K562 (cell line): ENCODE measurements around the gene NAGLU. TPM values are rescaled to one million over a fixed set of nuclear protein-coding genes. Genes with fewer than 3 reads are reported as not detected.

Experiments
- ATAC-seq: fragments of 200-7000 bp; cut with Tn5 transposase; 3 replicates; pipeline ENCODE4 v1.9.1; 2020; ENCODE audit warnings: moderate library complexity
- BruUV-seq: library from RNA; stranded (reverse); fragments of 400-500 nt; replicated peaks from 2 replicates; lab custom pipeline; 2021; lab: Mats Ljungman, UMichigan
- CTCF ChIA-PET: fragments of 300-600 bp; formaldehyde crosslinking; extraction: SDS; loops from one replicate; lab custom pipeline; 2021; ENCODE audit warnings: low intra/inter-chr PET ratio; lab: Yijun Ruan, JAX
- POLR2A ChIA-PET: fragments of 300-600, 350-650 bp; sonication (Branson Sonifier 250); formaldehyde crosslinking; extraction: SDS; loops from one replicate; lab custom pipeline; 2021; ENCODE audit warnings: antibody characterized with exemption, inconsistent platforms; lab: Yijun Ruan, JAX
- DNase-seq, 4 experiments: peaks; one replicate each; pipeline versions ENCODE4 v3.0.0 to v3.0.0-alpha.2; 2011 to 2018; ENCODE audit warnings: low spot score in 3 of 4, mixed read lengths in 3 of 4; ENCODE audit errors: extremely low read depth in 1 of 4
- FAIRE-seq: peaks from 2 replicates; lab custom pipeline; 2011; peaks lifted over from hg19 to GRCh38; lab: Jason Lieb, UNC
- H2AFZ ChIP-seq: 2 replicates; pipeline ENCODE4 v1.6.0; 2011; ENCODE audit warnings: low read depth, low read length, control low read depth, inconsistent platforms
- H3K27ac ChIP-seq: fragments of 200-600 bp; 3 replicates; pipeline ENCODE4 v1.8.0; 2011; ENCODE audit warnings: low read depth, mild to moderate bottlenecking, control low read depth, inconsistent platforms, low read length, moderate library complexity, mixed read lengths; ENCODE audit errors: extremely low read depth
- H3K27me3 ChIP-seq, 2 experiments: fragments of 300-600 bp in 1 of 2; 2 replicates in 1 of 2; 3 replicates in 1 of 2; pipeline versions ENCODE4 v1.6.0 to v1.8.0; 2011; ENCODE audit warnings: inconsistent platforms in 2 of 2, low read length in 2 of 2, mild to moderate bottlenecking in 1 of 2, mixed read lengths in 1 of 2, moderate library complexity in 1 of 2; ENCODE audit not compliant: control insufficient read depth in 2 of 2, insufficient read depth in 2 of 2
- H3K36me3 ChIP-seq: fragments of 300-600 bp; 3 replicates; pipeline ENCODE4 v1.8.0; 2011; ENCODE audit warnings: mild to moderate bottlenecking, low read length, inconsistent platforms; ENCODE audit not compliant: control insufficient read depth, insufficient read depth
- H3K4me1 ChIP-seq, 2 experiments: fragments of 200-600 bp in 1 of 2; replicated peaks in 1 of 2; 2 replicates in 1 of 2; 3 replicates in 1 of 2; pipeline versions ENCODE4 v1.5.1 to v1.8.0; 2011; ENCODE audit warnings: inconsistent platforms in 2 of 2, low read length in 2 of 2, mild to moderate bottlenecking in 1 of 2, mixed read lengths in 1 of 2, moderate library complexity in 1 of 2; ENCODE audit not compliant: control insufficient read depth in 2 of 2, insufficient read depth in 2 of 2
- H3K4me2 ChIP-seq: 2 replicates; pipeline ENCODE4 v1.6.1; 2011; ENCODE audit warnings: low read length, control low read depth, inconsistent platforms, mixed read lengths; ENCODE audit not compliant: insufficient read depth
- H3K4me3 ChIP-seq: fragments of 200-600 bp; sonication (generic), shearing (Covaris generic); 2 replicates; pipeline ENCODE4 v1.5.1; 2016; ENCODE audit warnings: control low read depth, inconsistent platforms
- H3K79me2 ChIP-seq: fragments of 200-600 bp; 3 replicates; pipeline ENCODE4 v1.8.0; 2011; ENCODE audit warnings: low read length, inconsistent platforms; ENCODE audit not compliant: control insufficient read depth, insufficient read depth
- H3K9ac ChIP-seq, 2 experiments: 2 replicates each; pipeline versions ENCODE4 v1.6.0 to v1.6.1; 2011; ENCODE audit warnings: low read depth in 2 of 2, low read length in 2 of 2, control low read depth in 1 of 2, inconsistent platforms in 1 of 2, mild to moderate bottlenecking in 1 of 2, mixed read lengths in 1 of 2; ENCODE audit not compliant: insufficient read depth in 1 of 2
- H3K9me1 ChIP-seq: one replicate; pipeline ENCODE4 v1.6.0; 2011; ENCODE audit warnings: inconsistent platforms, mild to moderate bottlenecking, low read length, moderate library complexity; ENCODE audit not compliant: control insufficient read depth, insufficient read depth
- H3K9me3 ChIP-seq: replicated peaks from 2 replicates; pipeline ENCODE4 v1.5.1; 2011; ENCODE audit warnings: low read depth, low read length, inconsistent platforms; ENCODE audit not compliant: control insufficient read depth, insufficient read depth
- H4K20me1 ChIP-seq: replicated peaks from 2 replicates; pipeline ENCODE4 v1.6.1; 2011; ENCODE audit warnings: low read length, inconsistent platforms, mixed read lengths; ENCODE audit not compliant: control insufficient read depth, insufficient read depth
- GTF2E2 ChIP-seq: fragments of 200-800 bp; sonication (Bioruptor generic); IDR thresholded peaks from 2 replicates; pipeline ENCODE4 v1.6.1; 2016; ENCODE audit warnings: missing genetic modification characterization, missing compliant biosample characterization
- GTF3C2 ChIP-seq: IDR thresholded peaks from 3 replicates; pipeline ENCODE4 v1.6.1; 2011; ENCODE audit warnings: borderline replicate concordance, mild to moderate bottlenecking, moderate library complexity; ENCODE audit not compliant: insufficient read length; ENCODE audit errors: extremely low read depth
- IRF2 ChIP-seq: sonication (generic); formaldehyde crosslinking; IDR thresholded peaks from 2 replicates; pipeline ENCODE4 v1.8.1; 2022; ENCODE audit warnings: mild to moderate bottlenecking, missing genetic modification reagents
- POLR2G ChIP-seq: fragments of 200-400 bp; formaldehyde crosslinking; IDR thresholded peaks from 2 replicates; pipeline ENCODE4 v1.6.1; 2017; ENCODE audit warnings: low read depth, mild to moderate bottlenecking, antibody characterized with exemption, low read length, moderate library complexity
- ZFP36 ChIP-seq: fragments of 150-350 bp; IDR thresholded peaks from 2 replicates; pipeline ENCODE4 v1.6.1; 2018; ENCODE audit warnings: low read length, low read depth; ENCODE audit not compliant: partially characterized antibody
- WGBS: fragments of 100-300 bp; shearing (Covaris generic); methylation state at CpG from one replicate; pipeline ENCODE4 v1.1.6; 2016; ENCODE audit warnings: low coverage, mixed read lengths; ENCODE audit not compliant: insufficient coverage; ENCODE audit errors: missing lambda C conversion rate; 5-methylcytosine and 5-hydroxymethylcytosine counted together
- in situ Hi-C: fragments of 300-500 bp; cut with MboI; formaldehyde crosslinking; loops from 4 replicates; pipeline ENCODE4 v1.15.0; 2018; ENCODE audit warnings: inconsistent platforms, mixed read lengths
- intact Hi-C: fragments of 100-400 bp; cut with micrococcal nuclease; formaldehyde crosslinking; loops from 2 replicates; pipeline ENCODE4 v1.14.2; 2022
- polyA plus RNA-seq, 8 experiments: library from polyadenylated mRNA; depleted of rRNA in 4 of 8; stranded (reverse) in 5 of 8; unstranded in 3 of 8; fragments of >200 nt; fragmentation: Nextera tagmentation in 2 of 8; fragmentation: Illumina TruSeq in 1 of 8; extraction: Ambion mirVana in 2 of 8; extraction: Trizol in 1 of 8; gene quantifications; 2 replicates each; pipeline versions ENCODE4 v1.2.1 to v1.2.3, GENCODE V29; 2011 to 2014; ENCODE audit warnings: inconsistent platforms in 1 of 8, missing spikeins in 1 of 8
- total RNA-seq, 7 experiments: library from RNA; depleted of rRNA in 6 of 7; stranded (reverse); fragments of >200 nt in 6 of 7; fragmentation: Illumina TruSeq in 2 of 7; extraction: Trizol in 2 of 7; gene quantifications; 2 replicates each; pipeline versions ENCODE4 v1.2.1 to v1.2.3, GENCODE V29; 2011 to 2021; ENCODE audit warnings: low replicate concordance in 1 of 7

The NAGLU gene
- total and polyA plus RNA-seq, 9 of the 15 experiments (the other 6 are each of a cell fraction or from before 2014, with no cell fraction given) = 0.04 to 21.5 (median 8.5) TPM

- DNase-seq (no peak), ATAC-seq (no peak), FAIRE-seq (no peak)
- Histone ChIP-seq H3K4me1 (peaks cover 29 to 72% of the 10 kb centered on the region in 2 experiments), H3K36me3 (peaks cover 49% of the 10 kb centered on the region), H3K9ac (peak overlapping the region; percentile 93 to 99), H3K9me3 (no peaks in the 10 kb centered on the region), H3K4me2 (peak overlapping the region; percentile 92), H3K9me1 (no peaks in the 10 kb centered on the region), H3K79me2 (peaks cover 53% of the 10 kb centered on the region), H2AFZ (no peak overlapping the region), H3K4me3 (peak overlapping the region; percentile 74; the same call in 1 of the 2 replicates), H4K20me1 (no peaks in the 10 kb centered on the region), H3K27ac (peak overlapping the region; percentile 88; the same call in 2 of the 3 replicates), H3K27me3 (no peaks in the 10 kb centered on the region)
- BruUV-seq = no TSS peak
- intact Hi-C loops (no loop called here), in situ Hi-C loops (no loop called here)
- WGBS = 66% methylated on average over 9 of the region's 9 CpGs
- ChIA-PET POLR2A (interaction anchor here (1.2 to 8.3 kb wide), 3 partner anchors 10 to 23 kb away, joined by 4 to 58 read pairs (median 7); partner anchors contain the start of gene PSMC3IP), CTCF (no interaction called here)
- TF ChIP-seq IRF2 (CRISPR knock-in tag) = no peak
- no peak for TF ChIP-seq GTF3C2
- TF ChIP-seq POLR2G = no peak
- TF ChIP-seq ZFP36 = no peak
- no peak for TF ChIP-seq GTF2E2 (tag)
Observed at GRCh38 chr17:42563950-42564349, 27.9 kb downstream of the NAGLU start.
